Ishikawa (cell line): ENCODE results near the gene TSPEAR.

Experiments used
- CEBPB ChIP-seq: IDR thresholded peaks from 2 replicates; pipeline ENCODE4 v1.6.1; 2012
- CREB1 ChIP-seq: IDR thresholded peaks from 2 replicates; pipeline ENCODE4 v1.6.1; 2012; ENCODE audit warnings: low read depth
- EGR1 ChIP-seq: IDR thresholded peaks from 2 replicates; pipeline ENCODE4 v1.6.1; 2012
- EP300 ChIP-seq: IDR thresholded peaks from 2 replicates; pipeline ENCODE4 v1.6.1; 2012; ENCODE audit warnings: borderline replicate concordance
- FOXM1 ChIP-seq: IDR thresholded peaks from 2 replicates; pipeline ENCODE4 v1.6.1; 2012; ENCODE audit warnings: low read depth, borderline replicate concordance
- MAX ChIP-seq: IDR thresholded peaks from 2 replicates; pipeline ENCODE4 v1.6.1; 2012
- NFIC ChIP-seq: IDR thresholded peaks from 2 replicates; pipeline ENCODE4 v1.6.1; 2012
- RAD21 ChIP-seq: IDR thresholded peaks from 2 replicates; pipeline ENCODE4 v1.6.1; 2012; ENCODE audit warnings: low read depth
- REST ChIP-seq: IDR thresholded peaks from 2 replicates; pipeline ENCODE4 v1.6.1; 2012; ENCODE audit warnings: low read depth, mild to moderate bottlenecking
- TAF1 ChIP-seq: IDR thresholded peaks from 2 replicates; pipeline ENCODE4 v1.6.1; 2012; ENCODE audit warnings: low read depth, mild to moderate bottlenecking
- TCF12 ChIP-seq: IDR thresholded peaks from 2 replicates; pipeline ENCODE4 v1.6.1; 2012; ENCODE audit warnings: low read depth
- TEAD4 ChIP-seq: IDR thresholded peaks from 2 replicates; pipeline ENCODE4 v1.6.1; 2012
- USF1 ChIP-seq: IDR thresholded peaks from 2 replicates; pipeline ENCODE4 v1.6.1; 2012
- YY1 ChIP-seq: IDR thresholded peaks from 2 replicates; pipeline ENCODE4 v1.6.1; 2012; ENCODE audit warnings: low read depth
- ZBTB7A ChIP-seq: IDR thresholded peaks from 2 replicates; pipeline ENCODE4 v1.6.1; 2012; ENCODE audit warnings: low read depth

TSPEAR gene

DNA sequence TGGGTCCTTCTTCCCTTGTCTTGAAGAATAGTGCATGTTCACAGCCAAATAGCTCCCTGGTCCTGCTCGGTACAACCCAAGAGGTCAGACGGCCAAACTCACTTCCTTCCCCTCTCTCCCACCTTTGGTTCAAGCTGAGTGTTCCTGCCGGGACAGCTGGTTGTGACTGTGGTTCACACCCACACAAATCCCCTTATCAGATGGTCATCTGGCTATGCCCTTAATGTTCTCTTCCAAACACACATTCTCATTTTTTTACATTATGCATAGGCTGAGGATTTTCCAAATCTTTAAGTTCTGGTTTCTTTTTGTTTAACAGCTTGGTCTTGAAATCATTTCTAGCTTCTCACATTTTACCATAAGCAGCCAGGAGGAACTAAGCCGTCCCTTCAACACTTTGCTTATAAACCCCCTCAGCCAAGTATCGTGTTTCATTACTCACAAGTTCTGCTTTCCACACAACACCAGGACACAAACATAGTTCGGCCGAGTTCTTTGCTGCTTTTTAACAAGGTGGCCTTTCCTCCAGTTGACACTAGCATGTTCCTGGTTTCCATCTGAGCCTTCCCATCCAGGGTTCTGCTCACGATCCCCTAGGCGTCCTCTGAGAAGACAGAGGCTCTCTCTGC lies 19.7 kb upstream of the TSPEAR start:
- TF ChIP-seq MAX (no peak), CREB1 (no peak), TCF12 (no peak), RAD21 (no peak), TEAD4 (no peak), EGR1 (no peak), NFIC (no peak), REST (no peak), ZBTB7A (no peak), EP300 (no peak), CEBPB (no peak), YY1 (no peak), USF1 (no peak), TAF1 (no peak), FOXM1 (no peak)

DNA sequence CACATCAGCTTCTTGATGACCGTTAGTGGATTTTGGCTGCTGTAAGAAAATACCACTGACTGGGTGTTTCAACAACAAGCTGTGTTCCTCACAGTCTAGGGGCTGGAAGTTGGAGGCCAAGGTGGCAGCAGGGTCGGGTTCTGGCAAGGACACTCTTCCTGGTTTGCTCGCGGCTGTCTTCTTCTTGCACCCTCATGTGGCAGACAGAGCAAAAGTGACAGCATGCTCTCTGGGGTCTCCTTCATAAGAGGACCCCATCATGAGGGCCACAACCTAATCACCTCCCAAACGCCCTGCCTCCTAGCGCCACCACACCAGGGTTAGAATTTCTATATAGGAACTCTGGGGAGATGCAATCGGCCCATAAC lies 18.6 kb upstream of the TSPEAR start:
- TF ChIP-seq EP300 (no peak), TAF1 (no peak), TCF12 (no peak), ZBTB7A (no peak), USF1 (no peak), CREB1 (no peak), NFIC (no peak), FOXM1 (no peak), TEAD4 (no peak), EGR1 (no peak)

- TF ChIP-seq YY1 = no peak
- TF ChIP-seq CREB1 = no peak
- no peak for TF ChIP-seq EGR1
- no peak for TF ChIP-seq ZBTB7A
- no peak for TF ChIP-seq CEBPB
- no peak for TF ChIP-seq TEAD4
- TF ChIP-seq TAF1 = no peak
These were observed 18.1 kb upstream of the TSPEAR start for GRCh38 chr21:44729336-44730027.

DNA sequence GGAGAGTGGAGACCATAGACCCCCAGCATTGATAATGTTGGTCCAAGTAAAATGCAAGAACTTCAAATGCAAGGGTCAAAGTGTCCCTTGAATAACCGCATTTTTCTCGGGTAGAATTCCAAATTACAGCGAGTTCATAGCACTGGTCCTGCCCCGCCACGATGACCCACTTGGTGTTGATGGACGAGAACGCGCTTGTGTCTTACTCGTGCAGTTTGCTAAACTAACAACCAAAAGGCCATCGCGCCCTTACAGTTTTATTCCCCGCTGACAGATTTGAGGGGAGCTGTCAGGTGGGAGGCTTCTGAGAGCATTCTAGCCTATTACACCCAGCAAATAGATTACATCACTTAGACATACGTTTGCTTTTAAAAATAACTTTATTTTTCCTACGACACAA lies 17.3 kb upstream of the TSPEAR start:
- TF ChIP-seq ZBTB7A (no peak), REST (no peak), NFIC (no peak), USF1 (no peak), EP300 (no peak), TEAD4 (no peak), EGR1 (no peak), TAF1 (no peak), FOXM1 (no peak), YY1 (no peak), RAD21 (no peak), TCF12 (no peak), MAX (no peak), CEBPB (no peak), CREB1 (no peak)

DNA sequence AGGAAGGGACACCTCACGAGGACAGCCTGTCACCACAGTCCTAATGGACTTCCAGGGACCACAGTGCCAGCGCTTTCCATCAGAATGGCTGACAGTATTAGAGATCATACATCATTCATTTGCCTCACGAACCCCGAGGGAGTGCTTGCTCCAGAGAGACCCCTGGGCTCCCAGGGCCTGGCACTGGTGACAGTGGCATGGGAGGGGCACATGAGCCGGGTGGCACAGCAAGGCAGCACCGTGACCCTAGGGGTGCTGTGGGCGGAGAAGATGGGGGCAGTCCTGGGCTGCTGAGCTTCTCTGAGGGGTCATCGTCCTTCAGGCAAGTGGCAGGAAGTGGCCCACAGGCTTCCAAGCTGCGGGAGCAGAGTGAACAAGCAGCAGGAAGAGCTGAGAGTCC lies 16.4 kb upstream of the TSPEAR start:
- TF ChIP-seq ZBTB7A = no peak
- TF ChIP-seq YY1 = no peak

DNA sequence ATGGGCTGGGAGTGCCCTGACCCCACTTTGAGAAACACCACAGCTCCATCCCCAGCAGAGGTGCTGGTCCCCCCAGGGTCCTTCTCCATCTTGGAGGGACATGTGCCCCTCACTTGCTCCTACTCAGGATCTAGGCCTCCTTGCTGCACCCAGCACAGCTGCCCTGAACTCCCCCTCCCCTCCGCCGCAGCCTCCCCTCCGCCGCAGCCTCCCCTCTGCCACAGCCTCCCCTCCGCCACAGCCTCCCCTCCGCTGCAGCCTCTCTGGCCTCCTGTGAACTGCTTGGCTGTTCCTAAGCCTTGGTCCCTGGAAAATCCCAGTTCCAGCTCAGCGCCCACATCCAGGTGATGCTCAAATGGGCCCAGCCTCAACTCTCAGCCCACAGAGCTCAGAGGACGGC lies 15.9 kb upstream of the TSPEAR start:
- TF ChIP-seq EGR1 (no peak), ZBTB7A (no peak), REST (no peak), TAF1 (no peak), NFIC (no peak), CEBPB (no peak), CREB1 (no peak), YY1 (no peak), RAD21 (no peak), USF1 (no peak), EP300 (no peak), TCF12 (no peak), MAX (no peak), FOXM1 (no peak), TEAD4 (no peak)
